Ureter (tissue), 1 donor: ENCODE results near the gene TGOLN2. TPM values are rescaled to one million over a fixed set of nuclear protein-coding genes. Genes with fewer than 3 reads are reported as not detected.

Source experiments
- DNase-seq: peaks from one replicate; pipeline ENCODE4 v3.0.0-alpha.2; 2020; ENCODE audit warnings: low spot score
- total RNA-seq: library from RNA; stranded (reverse); gene quantifications from one replicate; pipeline ENCODE4 v1.2.4, GENCODE V29; 2023
- donor health status: DM: yes; HTN: yes; CAD: no.

The TGOLN2 gene
- total RNA-seq, 1 donor from 2014 or later = 135 TPM

GRCh38 chr2:85308896-85309555 lies 18.8 kb downstream of the TGOLN2 start:
- peak; percentile 65 for DNase-seq

- no peak for DNase-seq
Observed at GRCh38 chr2:85308201-85308600, 19.6 kb downstream of the TGOLN2 start.

GRCh38 chr2:85307527-85307897 lies 20.3 kb downstream of the TGOLN2 start:
- DNase-seq = no peak

GRCh38 chr2:85303780-85304531 lies 23.8 kb downstream of the TGOLN2 start:
- no peak for DNase-seq

GRCh38 chr2:85302121-85302520 lies 25.7 kb downstream of the TGOLN2 start:
- no peak for DNase-seq

DNA sequence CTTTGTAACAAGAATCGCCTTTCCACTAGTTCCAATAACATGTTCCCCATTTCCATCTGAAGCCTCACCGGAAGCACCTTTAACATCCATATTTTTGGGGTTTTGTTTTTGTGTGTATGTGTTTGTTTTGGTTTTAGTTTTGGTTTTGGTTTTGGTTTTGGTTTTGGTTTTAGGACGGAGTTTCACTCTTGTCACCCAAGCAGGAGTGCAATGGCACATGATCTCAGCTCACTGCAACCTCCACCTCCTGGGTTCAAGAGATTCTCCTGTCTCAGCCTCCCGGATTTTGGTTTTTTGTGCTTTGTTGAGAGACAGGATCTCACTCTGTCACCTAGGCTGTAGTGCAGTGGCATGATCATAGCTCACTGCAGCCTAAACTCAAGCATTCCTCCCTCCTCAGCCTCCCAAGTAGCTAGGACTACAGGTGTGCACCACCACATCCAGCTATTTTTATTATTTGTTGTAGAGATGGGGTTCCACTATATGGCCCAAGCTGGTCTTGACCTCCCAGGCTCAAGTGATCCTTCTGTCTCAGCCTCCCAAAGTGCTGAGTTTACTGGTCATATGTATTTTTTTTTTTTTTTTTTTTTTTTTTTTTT lies 36.3 kb downstream of the TGOLN2 start:
- DNase-seq = no peak

- DNase-seq = peak; percentile 69
Observed at GRCh38 chr2:85288244-85288725, 39.5 kb downstream of the TGOLN2 start.

- no peak for DNase-seq
Observed at GRCh38 chr2:85287721-85288120, 40.1 kb downstream of the TGOLN2 start.

DNA sequence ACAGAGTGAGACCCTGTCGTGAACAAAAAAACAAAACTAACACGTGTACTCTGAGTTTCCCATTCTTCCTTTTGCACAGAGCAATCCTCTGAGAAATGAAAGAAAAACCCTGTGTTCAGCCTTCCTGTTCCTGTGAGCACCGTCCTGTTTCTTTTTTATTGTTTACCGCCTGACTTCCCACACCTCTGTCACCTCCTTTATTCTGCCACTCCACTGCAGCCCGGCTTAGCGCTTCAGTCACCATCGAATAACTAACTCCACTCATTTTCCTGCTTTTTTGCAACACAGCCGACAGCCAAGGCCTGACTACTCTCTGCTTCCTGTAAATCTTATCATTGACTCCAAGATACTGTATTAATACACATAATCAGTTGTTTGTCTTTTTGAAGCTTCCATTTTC lies 40.9 kb downstream of the TGOLN2 start:
- DNase-seq = no peak

GRCh38 chr2:85283641-85284040 lies 44.1 kb downstream of the TGOLN2 start:
- DNase-seq = no peak

DNA sequence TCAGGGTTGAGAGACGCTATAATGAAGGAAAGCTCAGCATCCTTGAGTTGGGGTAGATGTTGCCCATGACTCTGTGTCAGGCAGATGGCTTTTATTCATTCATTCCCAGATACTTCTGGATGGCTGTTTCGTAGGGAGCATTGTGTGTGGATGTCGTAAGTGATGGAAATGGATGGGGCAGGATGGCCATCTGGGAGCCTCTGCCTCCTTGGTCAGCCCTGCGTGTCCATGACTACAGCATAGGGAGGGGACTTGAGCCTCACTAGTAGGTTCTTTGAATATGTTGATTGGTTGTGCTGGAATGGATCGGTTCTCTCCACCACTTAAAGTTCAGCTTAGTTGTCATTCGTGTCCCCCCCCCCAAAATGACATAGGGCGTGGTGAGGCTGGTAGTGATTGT lies 44.9 kb downstream of the TGOLN2 start:
- no peak for DNase-seq

GRCh38 chr2:85281553-85281952 lies 46.2 kb downstream of the TGOLN2 start:
- DNase-seq = no peak

- DNase-seq = no peak
Observed at GRCh38 chr2:85278361-85278760, 49.4 kb downstream of the TGOLN2 start.

DNA sequence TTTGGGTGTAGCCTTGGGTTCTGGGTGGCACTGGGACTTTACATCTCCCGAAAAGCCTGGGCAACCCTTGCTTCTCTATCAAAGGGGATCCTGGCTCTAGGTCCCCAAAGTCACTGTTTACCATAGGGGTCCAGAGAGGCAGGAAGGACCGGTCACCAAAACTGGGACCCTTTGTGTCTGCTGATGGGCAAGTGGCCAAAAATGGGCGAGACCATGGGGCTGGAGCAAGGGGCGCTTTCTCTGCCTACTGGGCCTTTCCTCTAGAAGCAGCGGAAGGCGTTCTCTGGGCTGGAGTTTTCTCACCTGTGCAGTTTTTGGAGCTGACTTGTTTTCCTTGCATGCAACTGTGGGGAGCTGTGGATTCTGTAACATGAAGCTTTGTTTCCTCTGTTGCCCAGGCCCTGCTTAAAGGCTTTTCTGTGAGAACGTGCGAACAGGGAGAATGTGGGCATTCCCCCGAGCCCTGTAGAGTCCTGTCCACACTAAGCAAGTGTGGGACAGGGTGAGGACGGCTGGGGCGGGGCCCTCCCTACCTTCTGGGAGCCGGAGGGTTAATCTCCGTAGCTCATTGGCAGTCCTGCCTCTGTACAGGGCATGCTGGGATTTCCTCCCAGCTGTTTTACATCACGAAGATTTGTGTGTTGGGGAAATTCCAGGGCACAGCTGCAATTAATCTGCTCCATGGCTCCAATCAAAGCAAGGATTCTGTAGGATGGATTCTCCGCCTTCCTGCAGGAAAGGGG lies 50.2 kb downstream of the TGOLN2 start:
- DNase-seq = peak; percentile 59

- no peak for DNase-seq
Observed at GRCh38 chr2:85276571-85277118, 51.1 kb downstream of the TGOLN2 start.

DNA sequence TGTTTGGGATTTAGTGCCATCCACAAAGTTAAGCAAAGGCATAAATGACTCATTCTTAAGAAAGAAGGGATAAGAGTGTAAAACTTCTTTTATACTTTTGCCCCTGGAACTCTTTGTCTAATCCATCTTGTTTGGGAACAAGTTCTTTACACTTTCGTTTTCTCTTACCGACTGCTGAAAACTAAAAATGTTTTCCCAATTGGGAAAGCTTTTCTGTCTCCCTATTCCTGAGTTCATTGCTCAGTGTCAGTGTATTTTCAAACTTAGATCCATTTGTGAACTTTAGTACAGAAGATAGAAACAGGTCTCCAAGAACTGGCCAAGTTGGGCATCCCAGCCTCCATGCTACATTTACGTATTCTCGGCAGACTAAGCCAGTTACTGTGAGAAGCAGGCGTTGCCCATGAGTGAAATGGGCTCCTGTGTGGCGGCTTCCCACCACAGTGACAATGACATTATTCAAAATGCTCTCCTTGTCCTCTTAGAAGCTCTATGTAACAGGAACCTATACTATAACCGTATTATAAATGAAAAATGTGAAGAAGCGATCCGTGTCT lies 51.7 kb downstream of the TGOLN2 start:
- DNase-seq = no peak

GRCh38 chr2:85273738-85274731 lies 53.8 kb downstream of the TGOLN2 start:
- peak; percentile 61 for DNase-seq

GRCh38 chr2:85272357-85272756 lies 55.4 kb downstream of the TGOLN2 start:
- no peak for DNase-seq

DNA sequence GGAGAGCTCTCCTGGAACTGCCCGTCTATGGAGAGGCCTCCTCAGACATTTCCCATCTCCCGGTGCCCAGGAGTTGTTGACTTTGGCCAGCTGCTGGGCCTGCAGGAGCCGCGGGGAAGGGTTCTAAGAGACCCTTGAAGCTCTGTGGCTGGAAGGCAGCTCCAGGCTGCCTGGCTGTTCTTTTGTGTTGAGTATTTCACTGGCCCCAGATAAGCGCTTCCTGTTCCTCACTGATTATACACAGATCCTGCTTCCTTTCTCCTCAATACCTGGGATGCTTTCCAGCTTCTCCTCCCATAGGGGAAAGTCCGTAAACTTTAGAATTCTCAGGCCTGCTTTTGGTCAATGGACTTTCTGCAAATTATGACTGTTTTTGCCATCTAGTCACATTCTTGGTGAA lies 57.8 kb downstream of the TGOLN2 start:
- DNase-seq = no peak
